Mesendoderm (in vitro differentiated cells): Measurements from ENCODE around the gene PTPA.

Experiments used
- DNase-seq: peaks from one replicate; pipeline ENCODE4 v3.0.0; 2013
- H2AK5ac ChIP-seq: 2 replicates; pipeline ENCODE4 v1.6.1; 2013; ENCODE audit warnings: low read length, inconsistent platforms
- H2BK120ac ChIP-seq: 2 replicates; pipeline ENCODE4 v1.6.1; 2013; ENCODE audit warnings: low read depth, mild to moderate bottlenecking, low read length, moderate library complexity, mixed read lengths
- H2BK15ac ChIP-seq: replicated peaks from 2 replicates; pipeline ENCODE4 v1.6.1; 2013; ENCODE audit warnings: low read depth, mild to moderate bottlenecking, moderate library complexity
- H2BK5ac ChIP-seq: 2 replicates; pipeline ENCODE4 v1.6.1; 2013; ENCODE audit warnings: low read length, inconsistent platforms
- H3K18ac ChIP-seq: 2 replicates; pipeline ENCODE4 v1.6.1; 2013; ENCODE audit warnings: mild to moderate bottlenecking, low read length, mixed read lengths
- H3K23ac ChIP-seq: one replicate; pipeline ENCODE4 v1.6.1; 2013; ENCODE audit warnings: low read length
- H3K27ac ChIP-seq: 2 replicates; pipeline ENCODE4 v1.5.1; 2013; ENCODE audit warnings: low read depth, mild to moderate bottlenecking, inconsistent platforms, low read length, moderate library complexity
- H3K27me3 ChIP-seq: 2 replicates; pipeline ENCODE4 v1.6.1; 2013; ENCODE audit warnings: low read length, control low read depth, mild to moderate bottlenecking, inconsistent platforms; ENCODE audit not compliant: insufficient read depth, poor library complexity
- H3K36me3 ChIP-seq: 2 replicates; pipeline ENCODE4 v1.6.1; 2013; ENCODE audit warnings: low read length, inconsistent platforms; ENCODE audit not compliant: control insufficient read depth, insufficient read depth
- H3K4ac ChIP-seq: one replicate; pipeline ENCODE4 v1.6.1; 2013; ENCODE audit warnings: low read depth, mild to moderate bottlenecking, low read length, moderate library complexity
- H3K4me1 ChIP-seq: 2 replicates; pipeline ENCODE4 v1.6.1; 2013; ENCODE audit warnings: low read depth, low read length, inconsistent platforms; ENCODE audit not compliant: control insufficient read depth
- H3K4me2 ChIP-seq: 2 replicates; pipeline ENCODE4 v1.6.1; 2013; ENCODE audit warnings: low read length
- H3K4me3 ChIP-seq: 2 replicates; pipeline ENCODE4 v1.5.1; 2013; ENCODE audit warnings: mild to moderate bottlenecking, low read length
- H3K56ac ChIP-seq: one replicate; pipeline ENCODE4 v1.6.1; 2013; ENCODE audit warnings: low read length
- H3K79me1 ChIP-seq: 2 replicates; pipeline ENCODE4 v1.6.1; 2013; ENCODE audit warnings: low read length, inconsistent platforms
- H3K79me2 ChIP-seq: 2 replicates; pipeline ENCODE4 v1.6.1; 2013; ENCODE audit warnings: mild to moderate bottlenecking, low read length; ENCODE audit not compliant: control insufficient read depth, insufficient read depth
- H3K9ac ChIP-seq: 2 replicates; pipeline ENCODE4 v1.6.1; 2013; ENCODE audit warnings: low read length, inconsistent platforms
- H4K5ac ChIP-seq: one replicate; pipeline ENCODE4 v1.6.1; 2013; ENCODE audit warnings: low read length
- H4K8ac ChIP-seq: one replicate; pipeline ENCODE4 v1.6.1; 2013; ENCODE audit warnings: low read depth, mild to moderate bottlenecking, control low read depth, low read length, moderate library complexity
- WGBS: extraction: QIAGEN DNeasy Blood & Tissue Kit; methylation state at CpG from one replicate; pipeline ENCODE4 v1.1.7; 2013; ENCODE audit warnings: low lambda C conversion rate, missing lambda C conversion rate; ENCODE audit not compliant: insufficient coverage; ENCODE audit errors: extremely low coverage; 5-methylcytosine and 5-hydroxymethylcytosine counted together

Gene PTPA

GRCh38 chr9:129102791-129103594 is 8.2 kb upstream of the PTPA start:
- Histone ChIP-seq H2BK15ac (no peak overlapping the region), H3K27ac (no peak overlapping the region), H3K4me1 (no peaks in the 10 kb centered on the region), H3K18ac (no peak overlapping the region), H3K56ac (no peak overlapping the region), H3K23ac (no peak overlapping the region), H3K4ac (no peak overlapping the region), H3K79me2 (no peaks in the 10 kb centered on the region), H3K27me3 (no peaks in the 10 kb centered on the region), H4K5ac (no peak overlapping the region), H2BK5ac (no peak overlapping the region), H3K79me1 (no peaks in the 10 kb centered on the region), H3K4me3 (no peak overlapping the region), H3K4me2 (no peak overlapping the region), H4K8ac (no peak overlapping the region), H3K9ac (no peak overlapping the region), H2BK120ac (no peak overlapping the region), H3K36me3 (no peaks in the 10 kb centered on the region), H2AK5ac (no peak overlapping the region)
- DNase-seq, result peak; percentile 82
- no CpG with 5 or more reads among the region's 14 CpGs for WGBS

GRCh38 chr9:129103595-129103965 is 7.6 kb upstream of the PTPA start:
- Histone ChIP-seq H3K4me3 (no peak overlapping the region), H4K5ac (no peak overlapping the region), H3K4me2 (no peak overlapping the region), H2AK5ac (no peak overlapping the region), H3K36me3 (no peaks in the 10 kb centered on the region), H2BK5ac (no peak overlapping the region), H3K23ac (no peak overlapping the region), H3K9ac (no peak overlapping the region), H4K8ac (no peak overlapping the region), H2BK15ac (no peak overlapping the region), H3K4ac (no peak overlapping the region), H3K56ac (no peak overlapping the region), H3K79me2 (no peaks in the 10 kb centered on the region), H3K18ac (no peak overlapping the region), H3K27me3 (no peaks in the 10 kb centered on the region), H3K79me1 (no peaks in the 10 kb centered on the region), H3K27ac (no peak overlapping the region), H3K4me1 (no peaks in the 10 kb centered on the region), H2BK120ac (no peak overlapping the region)
- DNase-seq, result no peak
- WGBS, result no CpG with 5 or more reads among the region's 4 CpGs

DNA sequence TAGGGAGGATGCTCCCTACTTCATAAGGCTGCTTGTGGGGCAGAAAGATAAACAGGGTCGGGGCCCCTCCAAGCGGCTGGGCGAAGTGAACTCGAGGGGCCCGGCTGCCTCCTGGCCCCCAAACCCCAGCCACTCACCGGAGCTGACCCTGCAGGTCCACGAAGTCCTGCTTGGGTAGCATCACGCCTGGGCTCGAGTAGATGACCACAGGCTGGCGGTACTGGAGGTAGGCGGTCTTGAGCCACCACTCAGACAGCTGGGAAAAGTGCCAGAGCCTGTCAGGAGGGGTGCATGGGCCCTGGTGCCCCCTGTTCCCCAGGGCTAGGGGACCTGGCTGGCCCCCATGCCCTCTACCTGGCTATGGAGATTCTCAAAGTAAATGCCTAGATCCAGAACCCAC is 7.2 kb upstream of the PTPA start:
- no CpG with 5 or more reads among the region's 11 CpGs for WGBS
- H2BK15ac ChIP-seq, result no peak overlapping the region
- no peaks in the 10 kb centered on the region for H3K79me2 ChIP-seq
- no peak overlapping the region for H2BK5ac ChIP-seq
- no peaks in the 10 kb centered on the region for H3K36me3 ChIP-seq
- no peak overlapping the region for H3K4ac ChIP-seq
- no peaks in the 10 kb centered on the region for H3K4me1 ChIP-seq
- no peak overlapping the region for H3K4me2 ChIP-seq
- DNase-seq, result no peak
- no peaks in the 10 kb centered on the region for H3K79me1 ChIP-seq
- H4K8ac ChIP-seq, result no peak overlapping the region
- no peak overlapping the region for H3K23ac ChIP-seq
- no peak overlapping the region for H3K56ac ChIP-seq
- H3K27ac ChIP-seq, result no peak overlapping the region
- H2AK5ac ChIP-seq, result no peak overlapping the region
- H3K27me3 ChIP-seq, result no peaks in the 10 kb centered on the region
- no peak overlapping the region for H4K5ac ChIP-seq
- no peak overlapping the region for H3K18ac ChIP-seq
- no peak overlapping the region for H3K9ac ChIP-seq
- no peak overlapping the region for H2BK120ac ChIP-seq
- H3K4me3 ChIP-seq, result no peak overlapping the region

DNA sequence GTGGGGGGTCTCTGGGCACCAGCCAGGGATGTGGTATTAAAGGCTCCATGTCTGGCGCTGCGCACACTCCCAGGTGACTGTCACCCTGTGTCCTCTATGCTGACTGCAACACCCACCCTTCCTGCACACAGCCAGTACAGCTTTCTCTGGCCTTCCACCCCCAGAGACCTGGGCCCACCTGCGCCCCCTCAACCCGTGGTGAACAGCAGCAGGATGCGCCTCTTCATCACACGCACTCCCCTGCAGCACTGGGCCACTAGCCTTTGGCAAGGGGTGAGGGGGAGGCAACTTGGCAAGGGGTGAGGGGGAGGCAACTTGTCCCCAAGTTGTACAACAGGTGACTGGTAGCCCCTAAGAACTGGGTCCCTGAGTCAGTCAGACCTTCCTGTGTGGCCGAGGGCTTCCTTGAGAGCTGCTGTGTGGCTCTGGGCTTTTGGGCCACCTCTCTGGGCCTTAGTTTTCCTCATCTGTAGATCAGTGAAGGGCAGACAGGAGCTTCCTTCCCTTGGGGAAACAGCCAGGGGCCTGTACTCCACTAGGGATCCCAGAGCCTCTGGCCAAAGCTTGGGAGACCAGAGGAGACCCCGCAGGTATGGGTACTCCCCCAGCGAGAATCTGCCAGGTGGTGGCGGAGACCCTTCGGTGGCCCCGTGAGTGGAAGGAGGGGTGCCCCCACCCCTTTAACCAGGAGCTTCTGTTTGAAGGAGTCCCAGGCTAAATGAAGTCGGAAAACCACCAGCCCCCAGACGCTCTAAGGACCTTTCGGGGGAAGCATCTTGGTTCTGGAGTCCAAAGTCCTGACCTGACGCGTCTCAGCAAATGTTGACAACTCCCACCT is 5.1 kb upstream of the PTPA start:
- Histone ChIP-seq H3K27ac (no peak overlapping the region), H2BK15ac (no peak overlapping the region), H3K36me3 (no peaks in the 10 kb centered on the region), H3K27me3 (no peaks in the 10 kb centered on the region), H3K4me1 (no peaks in the 10 kb centered on the region), H2BK5ac (no peak overlapping the region), H3K9ac (no peak overlapping the region), H3K56ac (no peak overlapping the region), H2BK120ac (no peak overlapping the region), H3K4me2 (no peak overlapping the region), H3K79me2 (no peaks in the 10 kb centered on the region), H2AK5ac (no peak overlapping the region), H3K18ac (no peak overlapping the region), H4K8ac (no peak overlapping the region), H4K5ac (no peak overlapping the region), H3K79me1 (no peaks in the 10 kb centered on the region), H3K23ac (no peak overlapping the region), H3K4me3 (no peak overlapping the region), H3K4ac (no peak overlapping the region)
- DNase-seq, result no peak
- no CpG with 5 or more reads among the region's 17 CpGs for WGBS

GRCh38 chr9:129107651-129108050 is 3.6 kb upstream of the PTPA start:
- Histone ChIP-seq H3K18ac (no peak overlapping the region), H2AK5ac (no peak overlapping the region), H4K8ac (no peak overlapping the region), H3K79me1 (no peaks in the 10 kb centered on the region), H2BK120ac (no peak overlapping the region), H2BK15ac (no peak overlapping the region), H3K27me3 (no peaks in the 10 kb centered on the region), H3K23ac (no peak overlapping the region), H3K4me1 (no peaks in the 10 kb centered on the region), H4K5ac (no peak overlapping the region), H3K4me3 (no peak overlapping the region), H3K79me2 (peaks cover 6% of the 10 kb centered on the region), H3K27ac (no peak overlapping the region), H3K36me3 (no peaks in the 10 kb centered on the region), H2BK5ac (no peak overlapping the region), H3K4me2 (no peak overlapping the region), H3K4ac (no peak overlapping the region), H3K9ac (no peak overlapping the region), H3K56ac (no peak overlapping the region)
- DNase-seq, result no peak
- no CpG with 5 or more reads among the region's 13 CpGs for WGBS
